Measurements from ENCODE around the gene MORN1. TPM values are rescaled to one million over a fixed set of nuclear protein-coding genes. Genes with fewer than 3 reads are reported as not detected.
"Not testable (repeated sequence)": the region's sequence is repeated elsewhere in the genome, so short reads cannot be mapped to it uniquely, and the experiment has no call there.

Gene MORN1
- 4.9 TPM for total RNA-seq
- long read RNA-seq, partial matches to known transcripts = 1 of 2 reads
- long read RNA-seq, other reads (novel, unspliced or antisense) = 1 of 2 reads

DNA sequence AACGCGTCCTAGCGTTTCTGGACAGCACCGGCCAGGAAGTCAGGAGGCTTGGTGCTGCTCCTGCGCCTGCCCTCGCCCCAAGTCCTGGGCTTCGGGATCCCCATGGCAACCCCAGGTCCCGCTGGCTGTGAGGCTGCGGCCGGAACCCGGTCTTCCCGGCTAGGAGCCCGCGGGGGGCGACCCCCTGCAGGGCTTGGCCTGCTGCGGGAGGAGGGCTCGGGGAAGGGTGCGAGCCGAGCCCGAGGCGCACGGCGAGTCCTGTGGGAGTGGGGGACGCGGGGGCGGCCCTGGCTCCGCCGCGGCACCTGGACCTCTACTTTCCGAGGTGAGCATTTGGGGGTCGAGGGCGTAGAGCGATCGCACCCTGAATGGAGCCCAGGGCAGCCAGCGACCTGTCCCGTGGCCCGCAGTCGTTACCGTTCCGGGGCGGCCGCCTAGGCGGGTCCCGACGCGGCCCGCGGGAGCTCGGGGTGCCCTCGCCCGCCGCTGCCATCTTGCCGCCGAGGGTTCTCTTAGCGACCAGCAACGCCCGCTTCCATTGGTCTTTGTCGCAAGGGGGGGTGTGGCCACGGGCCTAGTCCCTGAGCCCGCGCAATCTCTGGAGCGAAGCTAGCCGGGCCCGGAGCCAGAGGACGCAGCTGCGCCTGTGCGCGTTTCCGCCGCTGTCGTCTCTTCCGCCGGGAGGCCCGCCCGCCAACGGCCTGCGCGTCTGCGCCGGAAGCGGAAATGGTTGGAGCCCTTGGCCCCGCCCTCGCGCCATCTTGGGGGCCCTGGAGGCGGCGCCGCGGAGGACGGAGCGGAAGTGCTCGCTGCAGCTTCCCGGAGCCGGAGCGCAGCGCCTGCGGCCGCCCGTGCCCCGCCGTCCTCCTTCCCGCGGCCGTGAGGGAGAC, at the start of gene MORN1, which contains the start of gene RER1:
Gene MORN1, minus strand, starts transcription at position 514 of the 890 bp plus-strand sequence. Its CDS starts 21 bp downstream, at position 493.
Gene RER1, plus strand, starts transcription at position 801 of the 890 bp plus-strand sequence. CDS start 3,950 bp downstream, outside the sequence.
- DNase-seq (ENCODE audit: missing footprints) = peak; percentile 99
- peak; percentile 98 for ATAC-seq
- intact Hi-C loops (cut with DNase I) = no loop called here

DNA sequence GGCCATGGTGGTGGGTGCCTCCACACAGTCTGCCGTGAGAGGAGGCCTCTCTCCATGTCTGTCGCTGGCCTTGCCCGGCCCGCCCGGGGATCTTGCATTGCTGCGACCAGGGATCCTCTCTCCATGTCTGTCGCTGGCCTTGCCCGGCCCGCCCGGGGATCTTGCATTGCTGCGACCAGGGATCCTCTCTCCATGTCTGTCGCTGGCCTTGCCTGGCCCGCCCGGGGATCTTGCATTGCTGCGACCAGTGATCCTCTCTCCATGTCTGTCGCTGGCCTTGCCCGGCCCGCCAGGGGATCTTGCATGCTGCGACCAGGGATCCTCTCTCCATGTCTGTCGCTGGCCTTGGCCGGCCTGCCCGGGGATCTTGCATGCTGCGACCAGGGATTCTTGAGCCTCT, 49.0 kb upstream of the MORN1 start:
- ATAC-seq; DNase-seq (ENCODE audit: missing footprints); intact Hi-C loops (cut with DNase I): not testable (repeated sequence)

DNA sequence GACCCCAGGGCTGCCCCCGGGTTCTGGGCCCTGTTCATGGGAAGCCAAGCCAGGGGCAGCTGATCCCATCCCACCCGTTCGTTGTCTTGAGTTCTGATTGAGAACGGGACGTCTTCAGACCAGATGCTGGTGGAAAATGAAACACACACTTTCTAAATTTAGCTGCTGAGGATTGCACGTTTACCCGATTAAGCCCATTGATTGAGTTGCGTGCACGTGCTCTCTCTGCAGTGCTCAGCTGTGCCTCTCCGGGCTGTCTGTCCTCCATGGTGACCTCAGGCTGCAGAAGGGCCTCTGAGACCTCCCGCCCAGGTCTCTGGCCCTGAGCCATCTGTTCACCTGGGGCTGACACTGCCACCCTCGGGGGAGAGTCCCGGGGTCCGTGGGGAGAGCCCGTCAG, 48.0 kb upstream of the MORN1 start:
- DNase-seq (ENCODE audit: missing footprints) = no peak
- no peak for ATAC-seq
- intact Hi-C loops (cut with DNase I) = no loop called here

DNA sequence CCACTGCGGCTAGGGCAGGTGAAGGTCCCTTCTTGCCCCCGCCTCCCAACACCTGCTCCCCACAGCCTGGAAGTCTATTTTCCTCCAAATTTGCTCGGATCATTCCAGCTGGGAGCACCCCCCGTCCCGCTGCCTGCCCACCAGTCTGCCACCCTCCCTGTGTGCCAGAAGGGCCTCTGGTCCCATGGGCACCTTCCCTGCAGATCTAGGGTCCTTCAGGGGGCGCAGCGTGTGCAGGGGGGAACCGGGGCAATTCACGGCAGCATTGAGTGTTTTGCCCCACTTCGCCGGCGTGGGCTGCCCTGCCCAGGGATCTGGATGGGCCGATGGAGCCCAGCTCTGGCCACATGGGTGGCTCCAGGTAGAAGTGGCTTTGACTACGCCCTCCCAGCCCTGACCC, 47.3 kb upstream of the MORN1 start:
- DNase-seq (ENCODE audit: missing footprints) = no peak
- no peak for ATAC-seq
- intact Hi-C loops (cut with DNase I) = no loop called here

DNA sequence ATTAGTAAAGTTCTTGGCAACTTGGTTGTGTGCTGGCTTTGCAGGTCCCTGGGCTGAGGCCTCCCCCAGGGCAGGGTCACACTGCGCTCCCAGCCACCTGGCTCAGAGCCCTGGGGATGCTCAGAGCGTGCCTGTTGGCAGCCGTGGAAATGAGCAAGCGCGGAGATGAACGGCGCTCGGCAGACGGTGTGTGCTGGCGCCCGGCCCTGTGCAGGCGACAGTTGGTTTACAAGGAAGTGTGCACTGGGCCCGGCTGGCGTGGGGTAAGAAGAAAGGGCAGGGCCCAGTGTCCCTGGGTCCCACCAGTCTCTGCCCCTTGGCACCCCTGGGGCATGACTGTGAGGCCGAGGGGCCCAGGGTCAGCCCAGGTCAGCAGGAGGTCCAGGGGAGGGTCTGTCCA, 46.7 kb upstream of the MORN1 start:
- DNase-seq (ENCODE audit: missing footprints) (no peak), ATAC-seq (no peak)
- intact Hi-C loops (cut with DNase I) = no loop called here

DNA sequence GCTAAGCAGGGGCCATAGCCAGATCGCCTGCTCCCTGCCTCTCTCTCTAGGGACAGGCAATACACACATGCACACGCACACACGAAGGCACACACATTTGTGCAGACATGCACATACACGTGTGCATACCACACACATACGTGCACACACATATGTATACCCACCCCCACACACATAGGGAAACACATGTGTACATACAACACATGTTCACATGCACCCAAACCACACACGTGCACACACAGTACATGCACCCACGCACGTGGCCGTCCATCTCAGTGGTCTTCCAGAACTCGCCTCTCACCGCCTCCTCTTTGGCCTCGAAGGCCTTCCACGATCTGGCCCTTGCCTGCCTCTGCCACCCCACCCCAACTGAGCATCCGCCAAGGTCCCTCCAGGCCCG, 46.3 kb upstream of the MORN1 start:
- DNase-seq (ENCODE audit: missing footprints) = no peak
- intact Hi-C loops (cut with DNase I) = no loop called here
- no peak for ATAC-seq

DNA sequence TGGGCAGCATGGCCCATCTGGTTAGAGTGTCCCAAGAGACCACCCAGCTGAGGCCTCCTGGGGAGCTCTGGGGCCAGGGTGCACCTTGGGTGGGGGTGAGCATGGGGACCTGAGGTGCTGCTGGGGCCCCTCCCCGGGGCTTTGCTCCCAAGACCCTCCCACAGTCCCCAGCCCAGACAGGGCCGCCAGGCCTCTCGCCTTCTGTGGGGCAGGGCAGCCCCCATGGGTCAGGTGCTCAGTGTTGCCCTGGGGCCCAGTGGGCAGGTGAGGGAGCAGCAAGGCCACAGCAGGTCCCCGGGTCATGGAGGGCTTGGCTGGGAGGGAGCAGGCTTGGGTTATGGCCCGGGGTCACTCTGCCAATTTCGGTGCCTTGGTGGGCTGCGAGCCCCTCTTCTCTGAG, 45.5 kb upstream of the MORN1 start:
- no peak for DNase-seq (ENCODE audit: missing footprints)
- ATAC-seq = no peak
- intact Hi-C loops (cut with DNase I) = no loop called here

DNA sequence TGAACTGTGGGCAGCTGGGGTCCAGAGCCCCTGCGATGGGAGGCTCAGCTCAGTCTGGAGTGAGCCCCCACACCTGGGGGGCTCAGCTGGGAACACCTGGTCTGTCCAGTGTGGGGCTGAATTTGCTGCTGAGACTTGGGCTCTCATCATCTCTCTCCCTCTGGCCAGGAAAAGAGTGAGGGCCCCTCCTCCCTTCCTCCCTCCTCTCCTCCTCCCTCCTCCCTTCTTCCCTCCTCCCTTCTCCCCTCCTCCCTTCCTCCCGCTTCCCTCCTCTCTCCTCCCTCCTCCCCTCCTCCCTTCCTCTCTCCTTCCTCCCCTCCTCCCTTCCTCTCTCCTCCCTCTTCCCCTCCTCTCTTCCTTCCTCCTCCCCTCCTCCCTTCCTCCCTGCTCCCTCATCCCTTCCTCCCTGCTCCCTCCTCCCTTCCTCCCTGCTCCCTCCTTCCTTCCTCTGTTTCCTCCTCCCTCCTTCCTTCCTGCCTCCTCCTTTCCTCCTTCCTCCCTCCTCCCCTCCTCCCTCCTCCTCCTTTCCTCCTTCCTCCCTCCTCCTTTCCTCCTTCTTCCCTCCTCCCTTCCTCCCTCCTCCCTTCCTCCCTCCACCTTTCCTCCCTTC, 44.5 kb upstream of the MORN1 start:
- DNase-seq (ENCODE audit: missing footprints) = no peak
- intact Hi-C loops (cut with DNase I) = no loop called here
- ATAC-seq = no peak

DNA sequence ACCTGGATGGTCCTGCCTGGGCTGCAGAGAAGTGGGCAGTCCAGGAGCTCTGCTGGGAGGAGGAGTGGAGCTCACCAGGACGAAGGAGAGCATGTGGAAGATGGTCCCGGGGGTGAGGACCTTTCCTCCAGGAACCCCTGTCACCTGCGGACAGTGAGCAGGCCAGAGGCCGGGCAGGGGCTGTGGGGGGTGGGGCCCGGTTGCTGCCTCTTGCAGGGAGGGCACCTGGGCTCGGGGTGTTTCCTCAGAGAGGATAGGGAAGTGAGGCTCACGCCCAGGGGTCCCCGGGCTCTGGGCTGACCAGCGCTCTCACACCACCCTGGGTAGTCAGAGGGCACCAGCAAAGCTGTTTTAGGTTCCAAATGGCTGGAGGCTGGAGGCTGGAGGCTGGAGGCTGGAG, 43.7 kb upstream of the MORN1 start:
- DNase-seq (ENCODE audit: missing footprints) (no peak), ATAC-seq (no peak)
- intact Hi-C loops (cut with DNase I) = no loop called here

DNA sequence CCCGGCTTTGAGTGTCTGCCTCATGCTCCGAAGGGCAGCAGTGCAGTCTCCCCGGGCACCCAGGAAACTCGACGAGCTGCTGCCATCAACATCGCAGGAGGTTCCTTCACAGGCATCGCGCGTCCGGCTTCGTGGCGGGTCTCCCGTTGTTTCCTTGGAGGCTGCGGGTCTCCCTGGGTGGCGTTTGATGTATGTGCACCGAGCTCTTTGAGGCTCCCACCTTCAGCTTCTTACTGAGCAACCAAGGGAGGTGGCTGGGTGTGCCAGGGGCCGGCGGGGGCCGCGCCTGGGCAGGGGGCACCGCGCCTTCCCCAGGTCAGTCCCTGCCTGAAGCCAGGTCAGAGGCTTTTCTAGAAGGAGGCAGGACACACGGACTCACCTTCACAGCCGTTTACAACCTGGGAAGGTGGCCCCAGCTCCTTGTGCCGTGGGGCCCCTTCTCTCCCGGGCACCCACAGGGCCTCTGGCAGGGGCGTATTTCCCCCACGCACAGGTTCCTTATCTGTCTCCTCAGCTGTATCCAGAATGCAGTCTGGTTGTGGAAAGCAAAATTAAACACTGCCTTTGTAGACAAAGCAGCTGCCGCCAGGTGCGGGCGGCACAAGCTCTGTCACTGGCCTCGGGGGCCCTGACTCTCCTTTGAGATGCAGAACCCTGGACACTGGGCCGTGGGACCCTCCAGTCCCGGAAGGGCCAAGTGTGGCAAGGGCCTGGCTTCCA, 42.7 kb upstream of the MORN1 start:
- no peak for ATAC-seq
- intact Hi-C loops (cut with DNase I) = no loop called here
- DNase-seq (ENCODE audit: missing footprints) = no peak

DNA sequence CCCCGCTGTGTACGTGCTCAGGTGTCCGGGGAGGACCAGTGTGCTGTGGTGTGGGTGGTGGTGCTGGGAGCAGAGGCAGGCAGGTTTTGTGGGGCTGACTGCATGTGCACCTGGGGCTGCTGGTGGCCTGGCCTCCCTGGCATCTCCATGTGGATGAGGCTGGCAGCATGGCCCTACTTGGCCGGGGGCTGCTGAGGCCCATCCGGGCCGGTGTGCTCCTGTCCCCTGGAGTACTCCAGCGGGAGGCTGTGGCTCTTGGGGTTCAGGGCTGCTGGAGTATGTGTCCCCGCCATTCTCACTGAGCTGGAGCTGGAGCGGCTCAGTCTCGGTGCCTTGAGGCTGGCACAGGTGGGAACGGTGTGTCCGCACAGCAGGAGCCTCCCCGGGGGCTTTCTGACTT, 41.8 kb upstream of the MORN1 start:
- DNase-seq (ENCODE audit: missing footprints) (no peak), ATAC-seq (no peak)
- intact Hi-C loops (cut with DNase I) = no loop called here

DNA sequence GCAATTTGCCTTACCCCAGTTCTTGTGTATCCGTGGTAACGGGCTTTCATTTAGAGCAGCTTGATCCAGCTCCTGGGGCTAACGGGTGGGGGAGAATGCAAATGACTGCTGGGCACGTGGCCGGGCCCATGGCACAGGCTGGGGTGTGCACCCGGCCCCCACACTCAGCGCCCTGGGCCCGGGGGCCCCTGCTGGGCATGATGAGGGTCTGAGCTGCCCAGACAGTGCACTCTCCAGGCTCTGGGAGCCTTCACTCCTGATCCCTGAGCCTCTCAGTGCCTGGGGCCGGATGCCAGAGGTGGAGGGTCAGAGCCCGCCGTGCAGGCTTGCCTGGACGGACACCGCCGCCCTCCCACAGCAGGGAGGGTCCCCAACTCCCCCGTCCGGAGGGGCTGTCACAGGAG, 41.1 kb upstream of the MORN1 start:
- intact Hi-C loops (cut with DNase I) = no loop called here
- no peak for ATAC-seq
- DNase-seq (ENCODE audit: missing footprints) = no peak

DNA sequence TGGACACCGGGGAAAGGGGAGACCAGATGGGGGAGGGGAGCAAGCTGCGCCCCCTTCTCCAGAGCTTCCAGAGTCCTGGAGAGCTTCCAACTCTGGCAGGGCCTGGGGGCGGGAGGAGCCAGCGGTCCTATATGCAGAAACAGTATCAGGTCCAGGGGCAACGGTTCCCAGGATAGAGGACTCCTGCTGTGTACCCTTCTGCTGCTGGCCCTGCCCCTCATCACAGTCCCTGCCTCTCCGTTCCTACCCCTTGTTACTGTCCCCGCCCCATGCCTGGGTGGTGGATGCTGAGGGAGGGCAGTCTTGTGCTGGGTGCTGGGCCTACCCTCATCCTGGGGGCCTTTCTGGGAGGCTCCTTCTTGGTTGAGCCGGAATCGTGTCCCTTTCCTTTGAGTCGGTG, 40.2 kb upstream of the MORN1 start:
- intact Hi-C loops (cut with DNase I) = no loop called here
- ATAC-seq (no peak), DNase-seq (ENCODE audit: missing footprints) (no peak)

DNA sequence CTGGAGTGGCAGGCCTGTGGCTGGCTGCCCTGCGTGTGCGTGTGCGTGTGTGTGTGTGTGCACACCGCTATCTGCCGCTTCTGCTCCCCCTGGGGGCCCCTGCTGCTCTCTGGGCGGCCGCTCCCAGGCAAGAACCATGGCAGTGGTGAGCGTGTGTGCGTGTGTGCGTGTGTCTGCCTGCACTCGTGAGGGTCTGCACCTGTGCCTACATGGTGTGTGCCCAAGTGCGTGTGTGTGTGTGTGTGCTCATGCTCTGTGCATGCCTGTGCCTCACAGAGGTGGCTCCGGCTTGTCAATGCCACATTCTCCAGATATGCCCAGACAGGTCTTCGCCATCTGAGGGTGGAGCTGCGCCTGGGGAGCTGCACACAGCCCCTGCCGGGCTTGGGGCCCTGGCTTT, 39.7 kb upstream of the MORN1 start:
- intact Hi-C loops (cut with DNase I) = no loop called here
- DNase-seq (ENCODE audit: missing footprints) (no peak), ATAC-seq (no peak)

DNA sequence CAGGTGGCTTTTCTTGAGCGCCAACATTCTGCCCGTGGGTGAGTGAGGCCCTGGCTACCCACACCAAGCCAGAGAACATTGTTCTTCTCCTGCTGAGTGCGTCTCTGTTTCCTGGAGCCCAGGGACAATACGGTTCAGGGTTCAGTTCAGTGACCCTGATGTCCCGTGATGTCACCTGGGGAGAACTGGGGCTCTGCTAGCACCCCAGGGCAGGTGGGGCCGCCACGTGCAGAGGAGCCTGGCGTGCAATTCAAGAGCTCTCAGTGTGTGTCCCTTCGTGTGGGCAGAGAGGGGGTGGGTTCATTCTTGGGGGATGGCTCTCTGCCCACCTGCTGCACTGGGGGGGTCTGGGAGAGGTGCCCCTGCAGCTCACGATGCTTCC, 39.2 kb upstream of the MORN1 start:
- DNase-seq (ENCODE audit: missing footprints) (no peak), ATAC-seq (no peak)
- intact Hi-C loops (cut with DNase I) = no loop called here

DNA sequence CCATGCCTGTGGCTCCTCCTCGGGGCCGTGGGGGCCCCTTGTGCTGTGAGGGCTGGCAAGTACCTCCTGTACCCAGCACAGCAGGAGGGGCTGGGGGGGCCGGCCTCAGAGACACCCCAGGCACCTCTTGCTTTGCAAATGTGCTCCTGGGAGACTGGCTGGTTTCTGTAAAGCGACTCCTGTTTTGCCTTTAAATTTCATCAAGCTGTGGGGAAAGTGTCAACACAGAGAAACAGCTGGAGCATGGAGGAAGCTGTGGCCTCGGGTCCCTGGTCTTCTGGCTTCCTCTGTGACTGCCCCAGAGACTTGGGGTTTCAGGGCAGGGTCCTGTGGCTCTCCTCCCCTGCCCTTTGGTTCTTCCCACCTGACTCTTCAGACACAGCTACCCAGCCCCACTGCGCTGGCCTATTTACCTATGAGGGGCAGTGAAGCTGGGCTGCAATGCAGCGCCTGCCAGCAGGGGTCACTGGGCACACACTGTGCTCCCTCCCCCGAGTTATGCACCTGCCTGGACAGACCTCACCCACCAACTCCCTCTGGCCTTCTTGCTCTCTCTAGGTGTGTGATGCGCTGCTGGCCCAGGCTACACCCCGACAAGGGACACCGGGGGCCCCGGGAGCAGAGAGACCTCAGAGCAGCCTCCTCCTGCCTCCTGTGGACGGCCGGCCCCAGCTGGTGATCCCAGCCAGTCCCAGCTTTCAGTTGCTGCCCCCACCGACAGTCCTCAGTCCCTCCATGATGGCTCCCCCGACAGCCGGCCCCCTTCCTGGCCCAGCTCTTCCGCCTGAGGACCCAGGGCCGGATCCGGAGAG, 38.6 kb upstream of the MORN1 start:
- no peak for ATAC-seq
- DNase-seq (ENCODE audit: missing footprints) = no peak
- intact Hi-C loops (cut with DNase I) = no loop called here

DNA sequence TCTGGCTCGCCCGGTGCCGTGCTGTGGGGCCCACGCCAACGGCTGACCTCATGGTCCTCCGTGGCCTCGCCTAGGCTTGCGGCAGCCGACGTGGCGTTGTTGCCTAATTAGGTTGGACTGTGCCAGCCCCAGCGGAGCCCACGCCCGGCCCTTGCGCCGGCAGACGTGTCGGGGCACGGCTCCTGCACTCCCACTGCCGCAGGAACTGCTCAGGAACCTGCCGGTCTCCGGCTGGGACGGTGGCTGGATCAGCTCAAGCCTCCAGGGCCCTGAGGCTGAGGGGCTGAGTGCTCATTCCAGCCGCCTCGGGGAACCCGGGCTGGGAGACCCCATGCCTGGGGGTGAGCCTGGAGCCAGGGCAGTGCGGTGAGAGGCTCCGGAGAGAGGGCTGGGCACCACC, 37.1 kb upstream of the MORN1 start:
- ATAC-seq (no peak), DNase-seq (ENCODE audit: missing footprints) (no peak)
- intact Hi-C loops (cut with DNase I) = no loop called here

DNA sequence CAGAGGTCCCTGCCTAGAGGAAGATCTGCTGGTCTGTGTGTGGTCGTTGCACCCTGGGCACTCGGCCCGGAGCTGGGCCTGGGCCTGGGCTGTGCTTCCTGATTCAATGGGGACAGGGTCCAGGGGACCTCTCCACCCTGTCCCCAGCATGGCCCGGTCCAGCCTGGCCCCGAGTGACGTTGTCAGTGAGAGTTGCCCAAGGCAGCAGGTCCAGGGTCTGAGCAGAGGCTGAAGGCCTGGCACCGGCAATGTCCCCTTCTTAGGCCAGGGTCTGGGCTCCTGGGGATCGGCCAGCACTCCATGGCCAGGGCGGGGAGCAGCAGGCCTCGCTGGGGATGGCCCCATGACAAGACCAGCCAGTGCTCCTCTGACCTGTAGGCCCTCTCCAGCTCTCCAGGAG, 36.6 kb upstream of the MORN1 start:
- DNase-seq (ENCODE audit: missing footprints) (no peak), ATAC-seq (no peak)
- intact Hi-C loops (cut with DNase I) = no loop called here

DNA sequence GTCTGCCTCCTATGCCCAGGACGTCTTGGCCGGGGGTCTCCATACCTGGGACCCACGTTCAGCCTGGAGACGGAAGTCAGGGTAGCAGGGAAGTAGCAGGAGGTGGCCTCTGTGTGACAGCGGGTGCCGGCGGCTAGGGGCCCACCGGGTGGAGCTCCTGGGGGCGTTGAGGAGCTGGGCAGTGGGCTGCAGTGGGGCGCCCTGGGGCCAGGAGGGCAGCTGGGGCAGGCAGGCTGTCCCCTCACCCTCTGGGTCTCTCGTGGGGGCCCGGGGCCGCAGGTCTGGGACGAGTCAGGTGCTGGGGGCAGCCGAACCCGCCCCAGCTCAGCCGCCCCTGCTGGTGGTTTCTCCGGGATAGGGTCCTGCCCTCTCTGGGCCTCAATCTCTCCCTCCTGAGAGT, 35.7 kb upstream of the MORN1 start:
- no peak for DNase-seq (ENCODE audit: missing footprints)
- intact Hi-C loops (cut with DNase I) = no loop called here
- no peak for ATAC-seq
